ENCODE results near the gene ZNF138.
"Not testable (repeated sequence)": the region's sequence is repeated elsewhere in the genome, so short reads cannot be mapped to it uniquely, and the experiment has no call there.

The ZNF138 gene

GRCh38 chr7:64838691-64839090, 44.5 kb downstream of the ZNF138 start:
- no peak for DNase-seq (ENCODE audit: low spot score)

- no peak for DNase-seq (ENCODE audit: low spot score)
These were observed 45.7 kb downstream of the ZNF138 start for GRCh38 chr7:64839910-64840309.

- peak; percentile 43 for DNase-seq (ENCODE audit: low spot score)
These were observed 55.2 kb downstream of the ZNF138 start for GRCh38 chr7:64849250-64849923.

- DNase-seq (ENCODE audit: low spot score) = no peak
These were observed 55.8 kb downstream of the ZNF138 start for GRCh38 chr7:64849924-64850499.

- no peak for DNase-seq (ENCODE audit: low spot score)
These were observed 59.5 kb downstream of the ZNF138 start for GRCh38 chr7:64853679-64854078.

- DNase-seq (ENCODE audit: low spot score) = no peak
These were observed 60.7 kb downstream of the ZNF138 start for GRCh38 chr7:64854969-64855368.

- no peak for DNase-seq (ENCODE audit: low spot score)
These were observed 68.8 kb downstream of the ZNF138 start for GRCh38 chr7:64863021-64863420.

- not testable (repeated sequence) for DNase-seq (ENCODE audit: low spot score)
These were observed 69.3 kb downstream of the ZNF138 start for GRCh38 chr7:64863530-64863929.

- DNase-seq (ENCODE audit: low spot score) = no peak
These were observed 69.7 kb downstream of the ZNF138 start for GRCh38 chr7:64863969-64864368.

GRCh38 chr7:64867863-64868440, 73.7 kb downstream of the ZNF138 start:
- no peak for DNase-seq (ENCODE audit: low spot score)

GRCh38 chr7:64868499-64868898, 74.3 kb downstream of the ZNF138 start:
- no peak for DNase-seq (ENCODE audit: low spot score)

GRCh38 chr7:64869121-64869725, 75.0 kb downstream of the ZNF138 start:
- no peak for DNase-seq (ENCODE audit: low spot score)

- DNase-seq (ENCODE audit: low spot score) = no peak
These were observed 75.8 kb downstream of the ZNF138 start for GRCh38 chr7:64869912-64870562.

- DNase-seq (ENCODE audit: low spot score) = no peak
These were observed 76.4 kb downstream of the ZNF138 start for GRCh38 chr7:64870656-64871055.

- DNase-seq (ENCODE audit: low spot score) = no peak
These were observed 77.5 kb downstream of the ZNF138 start for GRCh38 chr7:64871761-64872160.

- no peak for DNase-seq (ENCODE audit: low spot score)
These were observed 78.3 kb downstream of the ZNF138 start for GRCh38 chr7:64872351-64873154.

GRCh38 chr7:64873155-64873500, 78.9 kb downstream of the ZNF138 start:
- DNase-seq (ENCODE audit: low spot score) = no peak

- DNase-seq (ENCODE audit: low spot score) = no peak
These were observed 79.3 kb downstream of the ZNF138 start for GRCh38 chr7:64873517-64873916.

GRCh38 chr7:64874114-64874513, 79.9 kb downstream of the ZNF138 start:
- no peak for DNase-seq (ENCODE audit: low spot score)

GRCh38 chr7:64874562-64875250, 80.5 kb downstream of the ZNF138 start:
- no peak for DNase-seq (ENCODE audit: low spot score)

GRCh38 chr7:64875258-64875657, 81.0 kb downstream of the ZNF138 start:
- DNase-seq (ENCODE audit: low spot score) = no peak
